Inferior parietal cortex (tissue), 1 donor: ENCODE results near the gene WDCP.

Source experiments
- DNase-seq: peaks from one replicate; pipeline ENCODE4 v3.0.0-alpha.2; 2016; ENCODE audit errors: extremely low spot score

Gene WDCP

DNA sequence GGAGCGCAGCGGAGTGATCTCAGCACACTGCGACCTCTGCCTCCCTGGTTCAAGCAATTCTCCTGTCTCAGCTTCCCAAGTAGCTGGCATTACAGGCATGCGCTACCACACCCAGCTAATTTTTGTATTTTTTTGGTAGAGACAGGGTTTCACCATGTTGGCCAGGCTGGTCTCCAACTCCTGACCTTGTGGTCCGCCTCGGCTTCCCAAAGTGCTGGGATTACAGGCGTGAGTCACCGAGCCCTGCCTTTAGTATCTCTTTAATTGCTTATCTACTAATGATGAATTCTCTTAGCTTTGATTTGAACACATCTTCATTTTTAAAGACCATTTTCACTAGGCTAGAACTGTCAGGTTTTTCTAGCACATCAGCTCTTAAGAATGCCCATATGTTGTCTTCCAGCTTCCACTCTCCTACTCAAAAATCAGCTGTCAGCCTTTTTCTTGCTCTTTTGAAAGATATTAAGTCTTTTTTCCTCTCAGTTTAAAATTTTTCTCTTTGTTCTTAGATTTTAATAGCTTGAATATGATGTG is 53.4 kb downstream of the WDCP start:
- no peak for DNase-seq

DNA sequence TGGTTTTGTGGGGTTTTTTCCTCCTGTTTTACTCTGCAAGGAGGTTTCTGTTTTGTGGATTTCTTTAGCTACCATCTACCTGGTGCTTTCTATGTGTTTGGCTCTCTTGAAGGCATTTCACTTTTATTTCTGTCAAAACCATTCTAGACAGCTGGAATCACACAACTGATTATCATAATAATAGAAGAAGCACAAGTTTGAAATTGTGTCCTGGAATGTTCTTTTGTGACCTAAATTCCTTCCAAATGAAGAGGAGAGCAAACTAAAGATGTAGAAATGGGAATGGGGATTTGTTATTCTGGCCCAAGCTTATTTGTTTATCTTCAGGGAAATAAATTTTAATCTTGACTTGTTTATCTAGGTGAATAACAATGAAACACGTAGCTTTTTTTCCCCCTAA is 54.3 kb downstream of the WDCP start:
- no peak for DNase-seq

DNA sequence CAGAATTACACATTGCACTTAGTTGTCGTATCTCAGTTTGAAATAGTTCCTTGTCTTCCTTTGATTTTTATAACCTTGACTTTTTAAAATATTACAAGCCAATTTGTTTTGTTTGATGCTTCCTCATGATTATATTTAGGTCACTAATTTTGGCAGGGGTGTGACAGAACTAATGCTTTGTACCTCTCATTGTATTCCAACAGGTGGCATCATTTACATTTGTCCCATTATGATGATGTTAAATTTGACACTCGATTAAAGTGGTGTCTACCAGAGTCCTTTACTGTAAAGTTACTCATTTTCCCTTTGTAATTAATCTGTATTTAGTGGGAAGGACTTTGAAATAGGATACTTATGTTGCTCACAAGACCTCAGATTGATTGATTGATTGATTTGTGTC is 58.8 kb downstream of the WDCP start:
- DNase-seq: no peak
